ENCODE measurements around the gene UBASH3B.

GRCh38 chr11:122707111-122707510 is 51.6 kb downstream of the UBASH3B start:
- TF ChIP-seq CTCF (IDR thresholded peaks at IDR 0.05; ENCODE audit: low read length), result no peak
- no peak for TF ChIP-seq EZH2phosphoT487 (IDR thresholded peaks at IDR 0.05; ENCODE audit: low read length)
- no peak for TF ChIP-seq EZH2 (optimal IDR thresholded peaks at IDR 0.05; ENCODE audit: low read depth, low read length)

Data from MM.1S (cell line).